Gastrocnemius medialis (tissue), 4 donors: ENCODE data around the gene XRRA1. TPM values are rescaled to one million over a fixed set of nuclear protein-coding genes. Genes with fewer than 3 reads are reported as not detected.

Source experiments
- ATAC-seq, 2 donors: fragments of 150-250 bp; one replicate each; pipeline ENCODE4 v1.9.1; 2016
- DNase-seq, 2 donors: peaks; one replicate each; pipeline ENCODE4 v3.0.0-alpha.2; 2019
- H3K27ac ChIP-seq, 4 donors: fragments of 200-600 bp; sonication (generic); 1 replicate in 1 of 4; 2 replicates in 3 of 4; pipeline ENCODE4 v1.5.1; 2016 to 2018; ENCODE audit warnings: mild to moderate bottlenecking in 2 of 4, moderate library complexity in 1 of 4
- H3K27me3 ChIP-seq, 3 donors: fragments of 200-600 bp; sonication (generic) in 2 of 3; 1 replicate in 1 of 3; 2 replicates in 2 of 3; pipeline versions ENCODE4 v1.5.1 to v1.6.0; 2016 to 2019; ENCODE audit warnings: mild to moderate bottlenecking in 1 of 3, moderate library complexity in 1 of 3
- H3K36me3 ChIP-seq, 2 donors: fragments of 200-600 bp; sonication (generic) in 1 of 2; one replicate each; pipeline ENCODE4 v1.5.1; 2017 to 2018
- H3K4me1 ChIP-seq, 2 donors: fragments of 200-600 bp; sonication (generic) in 1 of 2; one replicate each; pipeline ENCODE4 v1.5.1; 2016 to 2017; ENCODE audit warnings: mild to moderate bottlenecking in 2 of 2
- H3K4me3 ChIP-seq, 4 donors: fragments of 200-600 bp; sonication (generic) in 3 of 4; 1 replicate in 1 of 4; 2 replicates in 3 of 4; pipeline ENCODE4 v1.5.1; 2016 to 2019; ENCODE audit warnings: mild to moderate bottlenecking in 2 of 4
- H3K9me3 ChIP-seq, 3 donors: fragments of 200-600 bp; sonication (generic) in 2 of 3; 1 replicate in 1 of 3; 2 replicates in 2 of 3; pipeline ENCODE4 v1.5.1; 2016 to 2019
- CTCF ChIP-seq, 5 experiments: fragments of 450-650 bp in 3 of 5; fragments of 200-600 bp in 2 of 5; sonication (generic) in 2 of 5; IDR thresholded peaks in 4 of 5; conservative IDR thresholded peaks in 1 of 5; 1 replicate in 4 of 5; 2 replicates in 1 of 5; pipeline ENCODE4 v1.5.1; 2016 to 2019; ENCODE audit warnings: antibody characterized with exemption in 5 of 5, mild to moderate bottlenecking in 3 of 5, moderate library complexity in 3 of 5
- POLR2A ChIP-seq, 2 donors: fragments of 450-650 bp; IDR thresholded peaks; one replicate each; pipeline ENCODE4 v1.6.1; 2017; ENCODE audit warnings: antibody characterized with exemption in 2 of 2, mild to moderate bottlenecking in 2 of 2, moderate library complexity in 2 of 2
- in situ Hi-C, 4 donors: fragments of 200-750 bp; cut with MboI; loops; one replicate each; pipeline versions ENCODE4 v1.15.0 to v1.8.0; 2017; ENCODE audit warnings: low sequenced_read_pairs in 4 of 4
- intact Hi-C: fragments of 100-400 bp; cut with DNase I; formaldehyde crosslinking; loops from one replicate; pipeline ENCODE4 v1.15.1; 2023; ENCODE audit warnings: low total_unique reads
- total RNA-seq, 4 donors: library from RNA; depleted of rRNA; stranded (reverse); fragments of >200 nt; gene quantifications; one replicate each; pipeline versions ENCODE4 v1.1.0 to v1.2.3, GENCODE V29; 2016

XRRA1 gene
- total RNA-seq, 4 donors from 2014 or later, result 7.8 to 16.8 (median 8.8) TPM

GRCh38 chr11:74839971-74840370 lies 108.9 kb downstream of the XRRA1 start:
- no peak overlapping the region for H3K4me3 ChIP-seq
- DNase-seq (no peak), ATAC-seq (no peak)
- no peaks in the 10 kb centered on the region for H3K27me3 ChIP-seq
- H3K9me3 ChIP-seq, result no peaks in the 10 kb centered on the region
- no peaks in the 10 kb centered on the region for H3K4me1 ChIP-seq
- H3K27ac ChIP-seq, result no peak overlapping the region
- no peak for TF ChIP-seq CTCF (IDR thresholded peaks at IDR 0.05 in 4 of 5, conservative IDR thresholded peaks at IDR 0.05 in 1 of 5)
- in situ Hi-C loops (no loop called here), intact Hi-C loops (no loop called here)
- H3K36me3 ChIP-seq, result peaks cover 3 to 64% of the 10 kb centered on the region in 2 donors

GRCh38 chr11:74839446-74839845 lies 109.4 kb downstream of the XRRA1 start:
- Histone ChIP-seq H3K4me3 (no peak overlapping the region), H3K27me3 (no peaks in the 10 kb centered on the region), H3K36me3 (peaks cover 3 to 63% of the 10 kb centered on the region in 2 donors), H3K4me1 (no peaks in the 10 kb centered on the region), H3K27ac (no peak overlapping the region), H3K9me3 (no peaks in the 10 kb centered on the region)
- ATAC-seq (no peak), DNase-seq (no peak)
- in situ Hi-C loops (no loop called here), intact Hi-C loops (no loop called here)
- TF ChIP-seq CTCF (IDR thresholded peaks at IDR 0.05 in 4 of 5, conservative IDR thresholded peaks at IDR 0.05 in 1 of 5) (no peak), POLR2A (IDR thresholded peaks at IDR 0.05) (no peak)

GRCh38 chr11:74838188-74838587 lies 110.7 kb downstream of the XRRA1 start:
- intact Hi-C loops (no loop called here), in situ Hi-C loops (no loop called here)
- Histone ChIP-seq H3K27ac (no peak overlapping the region), H3K4me1 (no peaks in the 10 kb centered on the region), H3K9me3 (no peaks in the 10 kb centered on the region), H3K36me3 (peaks cover 3 to 51% of the 10 kb centered on the region in 2 donors), H3K4me3 (no peak overlapping the region), H3K27me3 (no peaks in the 10 kb centered on the region)
- TF ChIP-seq POLR2A (IDR thresholded peaks at IDR 0.05), result no peak
- no peak for TF ChIP-seq CTCF (IDR thresholded peaks at IDR 0.05 in 4 of 5, conservative IDR thresholded peaks at IDR 0.05 in 1 of 5)
- no peak for DNase-seq
- ATAC-seq, result no peak

- Histone ChIP-seq H3K4me1 (no peaks in the 10 kb centered on the region), H3K36me3 (peaks cover 3 to 42% of the 10 kb centered on the region in 2 donors)
Observed at GRCh38 chr11:74837191-74837590, 111.7 kb downstream of the XRRA1 start.

More at GRCh38 chr11:74837191-74837590, 111.7 kb downstream of the XRRA1 start:
- ATAC-seq (no peak), DNase-seq (no peak)
- Histone ChIP-seq H3K27me3 (no peaks in the 10 kb centered on the region), H3K4me3 (no peak overlapping the region), H3K27ac (no peak overlapping the region), H3K9me3 (no peaks in the 10 kb centered on the region)
- intact Hi-C loops (no loop called here), in situ Hi-C loops (no loop called here)
- TF ChIP-seq POLR2A (IDR thresholded peaks at IDR 0.05) (no peak), CTCF (IDR thresholded peaks at IDR 0.05 in 4 of 5, conservative IDR thresholded peaks at IDR 0.05 in 1 of 5) (no peak)
